GM12874 (cell line): Measurements from ENCODE around the gene FRMPD4.

Experiments used
- TF ChIP-seq, protein P1 (sequence below): IDR thresholded peaks from 2 replicates; pipeline ENCODE4 v1.5.1; 2011; ENCODE audit warnings: low read depth, mild to moderate bottlenecking, control low read depth, low read length, moderate library complexity; ENCODE audit not compliant: insufficient read depth

The FRMPD4 gene

DNA sequence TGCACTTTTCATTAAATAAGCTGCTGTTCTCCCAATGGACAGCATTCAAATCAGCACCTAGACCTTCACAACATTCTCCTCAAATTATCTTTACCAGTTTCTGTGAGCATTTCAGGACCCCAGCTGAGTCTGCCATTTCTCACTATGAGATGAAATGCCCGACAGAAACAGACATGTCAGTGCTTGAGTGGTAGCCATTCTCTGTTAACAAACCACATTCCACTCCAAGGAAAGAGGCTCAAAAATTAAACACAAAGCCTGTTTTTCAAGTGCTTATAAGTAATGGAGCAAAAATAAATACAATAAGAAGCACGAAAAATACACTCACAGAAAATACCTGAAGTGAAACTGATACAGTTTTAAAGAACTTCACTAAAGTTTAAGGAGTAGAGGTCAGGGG lies 332.8 kb downstream of the FRMPD4 start:
- TF ChIP-seq, protein P1, sequence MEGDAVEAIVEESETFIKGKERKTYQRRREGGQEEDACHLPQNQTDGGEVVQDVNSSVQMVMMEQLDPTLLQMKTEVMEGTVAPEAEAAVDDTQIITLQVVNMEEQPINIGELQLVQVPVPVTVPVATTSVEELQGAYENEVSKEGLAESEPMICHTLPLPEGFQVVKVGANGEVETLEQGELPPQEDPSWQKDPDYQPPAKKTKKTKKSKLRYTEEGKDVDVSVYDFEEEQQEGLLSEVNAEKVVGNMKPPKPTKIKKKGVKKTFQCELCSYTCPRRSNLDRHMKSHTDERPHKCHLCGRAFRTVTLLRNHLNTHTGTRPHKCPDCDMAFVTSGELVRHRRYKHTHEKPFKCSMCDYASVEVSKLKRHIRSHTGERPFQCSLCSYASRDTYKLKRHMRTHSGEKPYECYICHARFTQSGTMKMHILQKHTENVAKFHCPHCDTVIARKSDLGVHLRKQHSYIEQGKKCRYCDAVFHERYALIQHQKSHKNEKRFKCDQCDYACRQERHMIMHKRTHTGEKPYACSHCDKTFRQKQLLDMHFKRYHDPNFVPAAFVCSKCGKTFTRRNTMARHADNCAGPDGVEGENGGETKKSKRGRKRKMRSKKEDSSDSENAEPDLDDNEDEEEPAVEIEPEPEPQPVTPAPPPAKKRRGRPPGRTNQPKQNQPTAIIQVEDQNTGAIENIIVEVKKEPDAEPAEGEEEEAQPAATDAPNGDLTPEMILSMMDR, result no peak

DNA sequence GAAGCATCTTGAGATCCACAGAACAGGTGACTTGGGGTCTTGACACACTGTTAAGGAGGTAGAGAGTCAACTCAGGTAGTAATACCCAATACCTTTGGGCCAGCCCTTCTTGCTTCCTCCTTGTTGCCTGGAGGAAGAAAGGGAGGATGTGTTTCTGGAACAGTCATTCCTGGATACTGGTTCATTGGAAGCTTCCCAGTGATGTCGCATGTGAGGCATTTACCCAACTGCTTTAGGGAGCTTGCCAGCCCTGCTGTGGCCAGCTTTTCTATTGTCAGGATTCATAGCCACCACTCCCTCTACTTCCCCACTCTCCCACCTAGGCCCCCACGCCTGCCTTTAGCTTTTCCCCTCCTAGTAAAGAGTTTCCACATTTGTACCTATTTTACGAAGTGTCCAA lies 342.7 kb downstream of the FRMPD4 start:
- TF ChIP-seq, protein P1, result no peak

DNA sequence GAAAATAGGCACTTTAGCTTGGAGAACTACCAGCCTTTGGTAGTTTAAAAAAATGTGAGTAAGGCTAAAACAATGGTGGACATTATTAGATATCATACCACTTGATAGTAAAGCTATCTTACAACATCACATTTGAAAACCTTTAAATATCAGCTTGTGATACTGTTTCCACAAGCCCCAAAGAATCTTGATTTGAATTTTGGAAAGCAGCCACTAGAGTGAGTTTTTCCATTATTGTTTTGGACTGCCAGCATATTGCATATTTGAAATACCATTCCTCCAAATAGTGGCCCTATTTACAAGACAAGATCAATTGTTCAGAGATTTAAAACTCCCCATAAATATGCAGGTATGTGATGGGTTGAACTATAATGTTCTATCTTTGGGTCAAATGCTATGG lies 349.9 kb downstream of the FRMPD4 start:
- TF ChIP-seq, protein P1, result no peak

DNA sequence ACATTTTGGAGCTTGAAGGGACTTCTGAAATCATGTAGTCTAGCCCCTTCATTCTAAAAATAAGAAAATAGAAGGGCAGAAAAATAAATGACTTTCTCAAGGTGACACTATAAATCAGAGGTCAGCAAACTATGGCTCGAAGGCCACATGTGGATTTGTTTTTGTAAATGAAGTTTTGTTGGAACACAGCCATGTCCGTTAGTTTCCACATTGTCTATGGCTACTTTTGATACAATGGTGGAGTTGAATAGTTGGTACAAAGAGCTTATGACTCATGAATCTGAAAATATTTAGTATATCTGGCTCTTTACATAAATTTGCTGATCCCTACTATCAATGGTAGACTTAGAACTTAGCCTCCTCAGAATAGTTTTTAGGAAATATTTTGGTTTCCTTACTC lies 350.5 kb downstream of the FRMPD4 start:
- TF ChIP-seq, protein P1, result no peak

DNA sequence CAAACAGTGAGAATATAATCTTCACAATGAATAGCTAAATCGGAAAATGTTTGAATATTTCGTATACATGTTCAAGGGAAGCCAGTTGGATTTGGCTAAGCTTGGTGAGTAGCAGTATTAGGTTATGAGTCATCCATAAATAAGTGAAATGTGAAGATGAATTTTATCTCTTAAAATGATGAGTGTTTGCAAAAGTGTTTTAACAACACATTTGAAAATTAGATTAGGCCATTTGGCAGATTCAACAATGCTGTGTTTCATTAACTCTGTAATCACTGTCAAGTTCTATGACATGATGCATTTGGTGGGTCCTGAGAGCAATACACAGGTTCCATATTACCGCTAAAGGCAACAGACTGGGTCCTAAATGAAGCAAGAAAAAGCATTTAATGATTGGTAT lies 351.1 kb downstream of the FRMPD4 start:
- TF ChIP-seq, protein P1, result no peak

DNA sequence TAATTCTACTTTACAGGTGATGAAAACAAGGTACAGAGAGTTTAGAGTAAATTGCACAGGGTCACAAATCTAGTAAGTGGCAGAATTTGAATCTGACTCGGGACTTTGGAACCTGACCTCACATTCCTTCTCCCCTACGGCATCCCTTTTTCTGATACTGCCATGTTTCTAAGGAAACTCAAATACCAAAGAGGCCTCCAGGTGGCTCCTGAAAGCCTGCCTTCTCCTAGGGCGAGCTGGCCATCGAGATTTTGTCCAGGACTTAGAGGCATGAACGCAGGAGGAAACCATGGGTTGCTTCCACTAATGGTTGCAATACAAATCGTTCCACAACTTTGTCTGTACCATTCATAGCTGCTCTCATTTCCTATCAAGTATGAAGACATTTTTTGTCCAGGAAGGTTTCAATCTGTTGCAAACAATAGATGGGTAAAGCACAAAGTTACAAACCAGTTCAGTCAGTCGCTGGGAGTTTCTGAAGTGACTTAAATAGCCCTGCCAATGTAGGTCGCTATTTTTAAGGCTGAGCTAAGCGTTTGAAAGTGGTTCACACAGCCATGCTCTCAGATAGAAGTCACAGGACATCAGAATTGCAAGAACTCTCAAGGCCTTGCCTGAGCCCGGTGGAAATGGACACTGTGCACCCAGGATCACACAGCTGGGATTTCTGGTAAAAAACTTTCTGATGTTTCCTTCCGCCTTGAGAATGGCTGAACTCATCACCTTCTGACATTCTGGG lies 356.3 kb downstream of the FRMPD4 start:
- TF ChIP-seq, protein P1, result no peak

DNA sequence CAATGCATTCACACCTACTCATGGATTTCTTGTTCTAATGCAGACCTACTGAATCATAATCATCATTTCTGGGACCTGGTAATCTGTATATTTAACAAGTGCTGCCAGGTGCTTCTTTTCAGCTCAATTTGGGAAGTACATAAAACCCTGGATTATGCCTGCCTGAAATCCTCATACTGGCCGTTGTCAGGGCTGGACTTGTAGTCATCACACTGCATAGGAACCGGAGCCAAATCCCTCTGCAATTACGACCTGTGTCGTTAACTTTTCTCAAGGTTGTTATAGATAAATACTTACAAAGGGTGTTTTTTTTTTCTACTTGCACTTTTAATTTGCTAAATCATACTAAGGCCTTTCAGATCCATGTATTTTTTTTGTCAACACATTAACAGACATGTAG lies 358.1 kb downstream of the FRMPD4 start:
- TF ChIP-seq, protein P1, result no peak
